ENCODE results near the gene BCAN. TPM values are rescaled to one million over a fixed set of nuclear protein-coding genes. Genes with fewer than 3 reads are reported as not detected.

Gene BCAN
- total RNA-seq, 6 experiments from 2014 or later, result not detected

- Mint-ChIP-seq H3K27ac (peak overlapping the region; percentile 58), H3K27me3 (ENCODE audit: insufficient read depth) (peaks cover 1% of the 10 kb centered on the region), H3K4me1 (ENCODE audit: low read depth) (peaks cover 44% of the 10 kb centered on the region), H3K4me3 (peak overlapping the region; percentile 84), H3K9me3 (no peaks in the 10 kb centered on the region), H3K36me3 (ENCODE audit: low read depth) (peaks cover 15% of the 10 kb centered on the region; the same call in 1 of the 2 replicates)
- peak; percentile 90 for TF ChIP-seq CTCF (IDR thresholded peaks at IDR 0.05)
- peak; percentile 69 for DNase-seq
These were observed 36.0 kb downstream of the BCAN start for GRCh38 chr1:156677616-156678596.

GRCh38 chr1:156680056-156680455, 38.1 kb downstream of the BCAN start:
- H3K4me1 Mint-ChIP-seq (ENCODE audit: low read depth), result peaks cover 43% of the 10 kb centered on the region
- H3K27ac Mint-ChIP-seq, result no peak overlapping the region
- peaks cover 1% of the 10 kb centered on the region for H3K27me3 Mint-ChIP-seq (ENCODE audit: insufficient read depth)
- no peak for DNase-seq
- H3K4me3 Mint-ChIP-seq, result no peak overlapping the region
- no peak for TF ChIP-seq CTCF (IDR thresholded peaks at IDR 0.05)
- H3K36me3 Mint-ChIP-seq (ENCODE audit: low read depth), result peaks cover 4% of the 10 kb centered on the region; the same call in 1 of the 2 replicates
- no peaks in the 10 kb centered on the region for H3K9me3 Mint-ChIP-seq

GRCh38 chr1:156681196-156681960, 39.5 kb downstream of the BCAN start:
- peaks cover 1% of the 10 kb centered on the region for H3K27me3 Mint-ChIP-seq (ENCODE audit: insufficient read depth)
- H3K36me3 Mint-ChIP-seq (ENCODE audit: low read depth), result no peaks in the 10 kb centered on the region
- TF ChIP-seq CTCF (IDR thresholded peaks at IDR 0.05), result no peak
- DNase-seq, result no peak
- H3K4me3 Mint-ChIP-seq, result no peak overlapping the region
- H3K4me1 Mint-ChIP-seq (ENCODE audit: low read depth), result peaks cover 35% of the 10 kb centered on the region
- H3K9me3 Mint-ChIP-seq, result no peaks in the 10 kb centered on the region
- no peak overlapping the region for H3K27ac Mint-ChIP-seq

- TF ChIP-seq CTCF (IDR thresholded peaks at IDR 0.05), result peak; percentile 31; the same call in 1 of the 2 replicates
- Mint-ChIP-seq H3K9me3 (no peaks in the 10 kb centered on the region), H3K4me3 (no peak overlapping the region), H3K27ac (no peak overlapping the region), H3K4me1 (ENCODE audit: low read depth) (peaks cover 32% of the 10 kb centered on the region), H3K36me3 (ENCODE audit: low read depth) (no peaks in the 10 kb centered on the region), H3K27me3 (ENCODE audit: insufficient read depth) (peaks cover 2% of the 10 kb centered on the region)
- DNase-seq, result no peak
These were observed 40.4 kb downstream of the BCAN start for GRCh38 chr1:156682166-156682890.

- no peak overlapping the region for H3K4me3 Mint-ChIP-seq
- H3K27me3 Mint-ChIP-seq (ENCODE audit: insufficient read depth), result peaks cover 2% of the 10 kb centered on the region
- peak overlapping the region; percentile 86 for H3K27ac Mint-ChIP-seq
- peak; percentile 52; the same call in 1 of the 2 replicates for TF ChIP-seq CTCF (IDR thresholded peaks at IDR 0.05)
- H3K9me3 Mint-ChIP-seq, result no peaks in the 10 kb centered on the region
- peak; percentile 77 for DNase-seq
- H3K4me1 Mint-ChIP-seq (ENCODE audit: low read depth), result peaks cover 30% of the 10 kb centered on the region
- H3K36me3 Mint-ChIP-seq (ENCODE audit: low read depth), result no peaks in the 10 kb centered on the region
These were observed 42.4 kb downstream of the BCAN start for GRCh38 chr1:156684227-156684782.
